Karpas-422 (cell line): ENCODE measurements around the gene CLCA2. TPM values are rescaled to one million over a fixed set of nuclear protein-coding genes. Genes with fewer than 3 reads are reported as not detected.

Experiments used
- DNase-seq: peaks from one replicate; pipeline ENCODE4 v3.0.0-alpha.2; 2015
- H2AFZ ChIP-seq: fragments of 200-600 bp; sonication (generic); 2 replicates; pipeline ENCODE4 v1.6.1; 2014; ENCODE audit warnings: antibody characterized with exemption, low read length, mixed read lengths
- H3K27ac ChIP-seq: fragments of 200-600 bp; sonication (generic); 2 replicates; pipeline ENCODE4 v1.5.1; 2014; ENCODE audit warnings: mild to moderate bottlenecking, low read length, moderate library complexity
- H3K27me3 ChIP-seq: fragments of 200-600 bp; sonication (generic); 2 replicates; pipeline ENCODE4 v1.6.1; 2014; ENCODE audit warnings: low read length, mixed read lengths
- H3K36me3 ChIP-seq: fragments of 200-600 bp; sonication (generic); 2 replicates; pipeline ENCODE4 v1.6.1; 2014; ENCODE audit warnings: low read length, mixed read lengths; ENCODE audit not compliant: insufficient read depth
- H3K4me1 ChIP-seq: fragments of 200-600 bp; sonication (generic); 2 replicates; pipeline ENCODE4 v1.6.1; 2014; ENCODE audit warnings: mild to moderate bottlenecking, low read length, mixed read lengths
- H3K4me2 ChIP-seq: fragments of 200-600 bp; sonication (generic); 2 replicates; pipeline ENCODE4 v1.6.1; 2014; ENCODE audit warnings: low read length, low read depth, mild to moderate bottlenecking; ENCODE audit not compliant: poor library complexity, severe bottlenecking
- H3K4me3 ChIP-seq: fragments of 200-600 bp; sonication (generic); 2 replicates; pipeline ENCODE4 v1.5.1; 2014; ENCODE audit warnings: mild to moderate bottlenecking, antibody characterized with exemption, low read length, mixed read lengths
- H3K79me2 ChIP-seq: fragments of 200-600 bp; sonication (generic); 2 replicates; pipeline ENCODE4 v1.6.1; 2014; ENCODE audit warnings: mild to moderate bottlenecking, low read length, mixed read lengths
- H3K9ac ChIP-seq: fragments of 200-600 bp; sonication (generic); 2 replicates; pipeline ENCODE4 v1.6.0; 2014; ENCODE audit warnings: low read length
- H3K9me2 ChIP-seq: fragments of 200-600 bp; sonication (generic), shearing (Covaris generic); replicated peaks from 2 replicates; pipeline ENCODE4 v1.6.0; 2014; ENCODE audit warnings: mild to moderate bottlenecking, low read length, moderate library complexity; ENCODE audit not compliant: insufficient read depth
- H3K9me3 ChIP-seq: fragments of 300-700, 200-600 bp; sonication (generic); 2 replicates; pipeline ENCODE4 v1.6.1; 2014; ENCODE audit warnings: low read length, mixed read lengths
- H4K20me1 ChIP-seq: fragments of 200-600 bp; sonication (generic); 2 replicates; pipeline ENCODE4 v1.6.1; 2014; ENCODE audit warnings: mild to moderate bottlenecking, antibody characterized with exemption, low read length, low read depth; ENCODE audit not compliant: insufficient read depth
- total RNA-seq: library from RNA; depleted of rRNA; stranded (reverse); fragments of >200 nt; shearing (Covaris generic); gene quantifications from 2 replicates; pipeline ENCODE4 v1.2.3, GENCODE V29; 2014; ENCODE audit warnings: low replicate concordance

Gene CLCA2
- total RNA-seq, 1 experiment from 2014 or later: not detected

DNA sequence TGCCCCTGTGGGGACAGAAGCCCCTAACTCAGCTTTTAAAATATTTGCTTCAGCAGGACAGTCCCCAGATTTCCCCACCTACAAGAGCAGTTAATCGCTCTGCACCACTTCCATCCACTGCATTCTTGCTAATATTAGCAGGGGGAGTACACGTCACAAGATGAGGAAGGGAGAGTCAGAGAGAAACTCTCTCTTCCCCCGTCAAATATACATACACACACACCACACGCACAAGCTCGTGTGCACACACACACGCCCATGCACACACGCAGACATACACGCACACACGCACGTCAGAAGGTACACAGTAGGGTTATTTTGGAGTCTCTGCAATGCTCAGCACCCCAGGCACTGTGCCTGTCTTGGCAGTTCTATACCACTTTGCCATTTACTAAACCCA lies 46.9 kb downstream of the CLCA2 start:
- no peak overlapping the region for H3K9ac ChIP-seq
- no peak overlapping the region for H2AFZ ChIP-seq
- no peaks in the 10 kb centered on the region for H3K27me3 ChIP-seq
- H3K4me1 ChIP-seq: no peaks in the 10 kb centered on the region
- H3K4me3 ChIP-seq: no peak overlapping the region
- no peak overlapping the region for H3K27ac ChIP-seq
- H3K9me2 ChIP-seq: no peaks in the 10 kb centered on the region
- no peak for DNase-seq
- no peaks in the 10 kb centered on the region for H3K36me3 ChIP-seq
- H3K9me3 ChIP-seq: no peaks in the 10 kb centered on the region
- no peak overlapping the region for H3K4me2 ChIP-seq
- no peaks in the 10 kb centered on the region for H3K79me2 ChIP-seq
- no peaks in the 10 kb centered on the region for H4K20me1 ChIP-seq

DNA sequence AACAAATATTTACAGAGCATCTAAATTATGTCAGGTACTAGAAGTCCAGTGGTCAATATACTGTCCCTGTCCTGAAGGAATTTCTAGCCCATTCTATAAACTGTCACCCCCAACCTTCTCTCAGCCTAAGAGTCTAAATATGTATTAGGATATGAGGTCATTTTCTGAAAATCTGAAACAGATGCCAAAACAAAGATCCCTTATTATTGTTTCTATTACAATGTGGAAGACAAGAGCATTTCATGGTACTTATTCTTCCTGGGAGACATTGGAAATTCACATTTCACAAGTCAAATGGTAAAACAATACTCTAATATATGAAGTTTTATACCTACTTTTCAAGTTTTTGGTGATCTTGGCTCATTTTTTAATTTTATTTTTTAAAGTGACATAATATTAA lies 47.3 kb downstream of the CLCA2 start:
- Histone ChIP-seq H3K4me2 (no peak overlapping the region), H3K27ac (no peak overlapping the region), H3K27me3 (no peaks in the 10 kb centered on the region), H4K20me1 (no peaks in the 10 kb centered on the region), H3K9me2 (no peaks in the 10 kb centered on the region), H2AFZ (no peak overlapping the region), H3K36me3 (no peaks in the 10 kb centered on the region), H3K4me1 (no peaks in the 10 kb centered on the region), H3K9ac (no peak overlapping the region), H3K9me3 (no peaks in the 10 kb centered on the region), H3K4me3 (no peak overlapping the region), H3K79me2 (no peaks in the 10 kb centered on the region)
- no peak for DNase-seq

DNA sequence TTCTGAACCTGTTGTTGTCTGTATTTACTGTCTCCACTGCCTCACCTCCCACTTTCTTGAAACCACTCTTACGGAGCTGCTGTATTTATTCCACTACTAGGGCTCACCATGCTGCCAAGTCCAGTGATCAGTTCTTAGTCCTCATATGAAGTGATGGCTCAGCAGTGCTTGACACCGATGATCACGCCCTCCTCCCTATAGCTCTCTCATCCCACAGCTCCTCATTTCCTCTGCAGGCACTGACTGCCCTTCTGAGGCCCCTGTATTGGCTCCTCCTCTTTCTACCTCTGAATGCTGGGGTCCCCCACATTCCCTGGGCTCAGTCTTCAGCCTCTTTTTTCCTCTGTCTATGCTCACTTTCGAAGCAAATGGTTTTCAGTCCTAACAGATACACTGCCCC lies 48.2 kb downstream of the CLCA2 start:
- Histone ChIP-seq H4K20me1 (no peaks in the 10 kb centered on the region), H3K79me2 (no peaks in the 10 kb centered on the region), H3K4me3 (no peak overlapping the region), H3K9me3 (no peaks in the 10 kb centered on the region), H3K9ac (no peak overlapping the region), H3K4me1 (no peaks in the 10 kb centered on the region), H2AFZ (no peak overlapping the region), H3K27ac (no peak overlapping the region), H3K36me3 (no peaks in the 10 kb centered on the region), H3K27me3 (no peaks in the 10 kb centered on the region), H3K4me2 (no peak overlapping the region), H3K9me2 (no peaks in the 10 kb centered on the region)
- no peak for DNase-seq

DNA sequence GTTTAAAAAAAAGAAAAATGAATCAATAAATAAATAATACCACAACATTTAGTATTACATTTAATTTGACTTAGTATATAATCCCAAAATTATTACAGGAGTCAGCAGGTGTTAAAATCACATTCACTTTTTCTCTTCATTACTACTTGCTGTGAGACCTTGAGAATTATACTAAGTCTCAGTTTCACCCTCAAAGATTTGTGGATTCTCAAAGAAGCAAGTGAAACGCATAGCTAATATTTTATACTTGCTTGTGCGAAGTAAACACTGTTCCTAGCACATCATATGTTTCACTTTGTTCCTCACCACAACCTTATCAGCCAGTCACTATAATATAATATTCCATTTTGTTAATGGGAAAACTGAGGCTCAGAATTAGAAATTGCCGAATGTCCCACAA lies 48.8 kb downstream of the CLCA2 start:
- no peaks in the 10 kb centered on the region for H3K27me3 ChIP-seq
- DNase-seq: no peak
- H3K79me2 ChIP-seq: no peaks in the 10 kb centered on the region
- H3K9me2 ChIP-seq: no peaks in the 10 kb centered on the region
- H3K9me3 ChIP-seq: no peaks in the 10 kb centered on the region
- H4K20me1 ChIP-seq: no peaks in the 10 kb centered on the region
- no peak overlapping the region for H3K4me3 ChIP-seq
- no peak overlapping the region for H2AFZ ChIP-seq
- no peaks in the 10 kb centered on the region for H3K36me3 ChIP-seq
- no peak overlapping the region for H3K27ac ChIP-seq
- no peaks in the 10 kb centered on the region for H3K4me1 ChIP-seq
- H3K4me2 ChIP-seq: no peak overlapping the region
- no peak overlapping the region for H3K9ac ChIP-seq

DNA sequence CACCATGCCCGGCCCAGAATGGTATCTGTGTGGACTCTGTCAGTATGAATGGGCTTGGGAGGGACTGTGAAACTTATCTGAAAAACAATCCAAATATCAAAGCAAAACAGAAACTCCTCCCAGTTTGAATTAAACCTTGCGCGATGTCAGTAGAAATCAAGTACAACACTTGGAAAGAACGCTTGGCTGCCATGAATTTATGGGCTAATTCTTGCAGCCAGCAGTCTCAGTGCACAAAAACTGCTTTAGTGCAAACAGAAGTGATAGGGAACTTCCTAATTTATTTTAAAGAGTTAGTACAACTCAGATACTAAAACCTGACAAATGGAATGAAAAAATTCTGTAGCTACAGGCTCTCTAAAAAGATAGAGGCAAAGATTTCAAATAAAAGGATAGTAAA lies 53.3 kb downstream of the CLCA2 start:
- no peaks in the 10 kb centered on the region for H4K20me1 ChIP-seq
- no peaks in the 10 kb centered on the region for H3K79me2 ChIP-seq
- no peak overlapping the region for H2AFZ ChIP-seq
- DNase-seq: no peak
- H3K27ac ChIP-seq: no peak overlapping the region
- no peak overlapping the region for H3K9ac ChIP-seq
- H3K4me1 ChIP-seq: no peaks in the 10 kb centered on the region
- no peak overlapping the region for H3K4me3 ChIP-seq
- no peaks in the 10 kb centered on the region for H3K36me3 ChIP-seq
- H3K27me3 ChIP-seq: no peaks in the 10 kb centered on the region
- H3K9me3 ChIP-seq: no peaks in the 10 kb centered on the region
- H3K9me2 ChIP-seq: no peaks in the 10 kb centered on the region
- H3K4me2 ChIP-seq: no peak overlapping the region

DNA sequence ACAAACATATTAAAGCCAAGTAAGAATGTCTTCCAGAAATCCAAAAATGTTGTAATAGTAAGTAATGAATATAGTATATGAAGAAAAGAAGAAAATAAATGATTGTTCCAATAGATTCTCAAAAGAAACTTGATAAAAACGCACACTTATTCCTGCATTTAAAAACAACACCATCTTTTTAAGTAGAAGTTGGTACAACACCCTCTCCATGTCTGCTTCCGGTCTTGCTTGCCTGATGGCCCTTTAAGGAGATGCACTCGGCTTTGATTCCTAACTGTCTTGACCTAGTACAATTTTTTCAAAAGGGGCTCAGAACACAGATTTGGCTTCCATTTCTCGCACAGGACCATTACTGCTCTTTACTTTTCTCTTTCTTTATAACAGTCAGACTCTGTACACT lies 53.7 kb downstream of the CLCA2 start:
- DNase-seq: no peak
- no peaks in the 10 kb centered on the region for H3K4me1 ChIP-seq
- no peaks in the 10 kb centered on the region for H3K79me2 ChIP-seq
- no peaks in the 10 kb centered on the region for H3K9me3 ChIP-seq
- H3K27me3 ChIP-seq: no peaks in the 10 kb centered on the region
- no peaks in the 10 kb centered on the region for H4K20me1 ChIP-seq
- H3K27ac ChIP-seq: no peak overlapping the region
- no peak overlapping the region for H3K4me3 ChIP-seq
- H3K36me3 ChIP-seq: no peaks in the 10 kb centered on the region
- no peak overlapping the region for H3K4me2 ChIP-seq
- H3K9me2 ChIP-seq: no peaks in the 10 kb centered on the region
- H3K9ac ChIP-seq: no peak overlapping the region
- no peak overlapping the region for H2AFZ ChIP-seq

DNA sequence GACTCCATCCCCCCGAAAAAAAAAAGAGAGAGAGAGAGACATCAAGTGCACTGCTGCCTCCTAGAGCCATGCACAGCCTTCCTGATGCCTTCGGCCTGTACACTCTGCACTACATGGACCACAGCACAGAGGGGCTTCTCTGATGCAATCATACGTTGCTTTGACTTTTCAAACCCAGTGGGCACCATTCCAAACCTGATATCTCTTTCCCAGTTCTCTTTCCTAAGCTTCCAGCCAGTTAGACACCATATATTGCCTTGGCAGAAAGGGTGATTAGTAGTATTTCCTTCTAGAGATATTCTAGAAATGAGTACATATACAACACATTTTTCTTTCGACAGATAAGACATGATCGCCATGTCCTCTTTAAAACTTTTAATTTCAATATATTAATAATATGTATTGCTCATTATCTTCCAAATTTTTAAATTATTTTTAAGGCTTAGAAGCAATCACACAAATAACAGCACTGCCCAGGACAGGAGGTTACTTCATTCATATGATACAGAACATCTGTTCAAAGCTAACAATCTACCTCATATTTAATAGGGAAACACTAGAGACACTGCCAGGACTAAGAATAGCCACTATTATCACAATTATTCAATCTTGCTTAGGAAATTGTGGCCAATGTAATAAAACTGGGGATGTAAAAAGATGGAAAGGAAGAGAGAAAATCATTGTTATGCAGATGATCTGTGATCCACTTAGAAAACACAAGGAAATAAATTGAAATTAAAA lies 54.6 kb downstream of the CLCA2 start:
- H3K9me2 ChIP-seq: no peaks in the 10 kb centered on the region
- no peaks in the 10 kb centered on the region for H3K36me3 ChIP-seq
- H3K4me2 ChIP-seq: no peak overlapping the region
- no peaks in the 10 kb centered on the region for H3K79me2 ChIP-seq
- no peaks in the 10 kb centered on the region for H3K27me3 ChIP-seq
- H3K9me3 ChIP-seq: no peaks in the 10 kb centered on the region
- H2AFZ ChIP-seq: no peak overlapping the region
- no peak overlapping the region for H3K9ac ChIP-seq
- H3K27ac ChIP-seq: no peak overlapping the region
- H3K4me1 ChIP-seq: no peaks in the 10 kb centered on the region
- no peak for DNase-seq
- H3K4me3 ChIP-seq: no peak overlapping the region
- H4K20me1 ChIP-seq: no peaks in the 10 kb centered on the region

DNA sequence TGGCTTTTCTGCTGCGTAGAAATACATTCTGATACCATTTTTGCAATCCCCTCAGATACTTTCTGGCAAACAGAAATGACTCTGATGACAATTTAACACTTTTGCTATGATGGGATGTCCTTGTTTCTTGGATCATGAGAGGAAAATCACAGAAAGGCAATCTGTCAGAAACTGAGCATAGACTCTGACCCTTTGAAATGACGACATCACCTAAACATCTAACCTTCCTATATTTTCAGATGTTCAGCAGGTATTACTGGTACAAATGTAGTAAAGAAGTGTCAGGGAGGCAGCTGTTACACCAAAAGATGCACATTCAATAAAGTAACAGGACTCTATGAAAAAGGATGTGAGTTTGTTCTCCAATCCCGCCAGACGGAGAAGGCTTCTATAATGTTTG lies 58.0 kb downstream of the CLCA2 start:
- Histone ChIP-seq H3K79me2 (no peaks in the 10 kb centered on the region), H3K4me1 (no peaks in the 10 kb centered on the region), H3K4me2 (no peak overlapping the region), H3K4me3 (no peak overlapping the region), H3K9me2 (no peaks in the 10 kb centered on the region), H3K36me3 (no peaks in the 10 kb centered on the region), H3K9me3 (no peaks in the 10 kb centered on the region), H4K20me1 (no peaks in the 10 kb centered on the region), H3K9ac (no peak overlapping the region), H3K27ac (no peak overlapping the region), H2AFZ (no peak overlapping the region), H3K27me3 (no peaks in the 10 kb centered on the region)
- DNase-seq: no peak
